HG03342 (cell line): ENCODE results near the gene SLIT3.

Experiments used
- ATAC-seq: cut with Tn5 transposase; IDR thresholded peaks from one replicate; pipeline ENCODE4 v1.9.1; 2021; ENCODE audit warnings: mild to moderate bottlenecking, moderate library complexity; ENCODE audit not compliant: unreplicated experiment

SLIT3 gene

GRCh38 chr5:169300468-169301385 is at the start of gene SLIT3:
Gene SLIT3 (minus strand): TSS chr5:169301139. CDS start chr5:169300709, 430 bp downstream.
- no peak for ATAC-seq

DNA sequence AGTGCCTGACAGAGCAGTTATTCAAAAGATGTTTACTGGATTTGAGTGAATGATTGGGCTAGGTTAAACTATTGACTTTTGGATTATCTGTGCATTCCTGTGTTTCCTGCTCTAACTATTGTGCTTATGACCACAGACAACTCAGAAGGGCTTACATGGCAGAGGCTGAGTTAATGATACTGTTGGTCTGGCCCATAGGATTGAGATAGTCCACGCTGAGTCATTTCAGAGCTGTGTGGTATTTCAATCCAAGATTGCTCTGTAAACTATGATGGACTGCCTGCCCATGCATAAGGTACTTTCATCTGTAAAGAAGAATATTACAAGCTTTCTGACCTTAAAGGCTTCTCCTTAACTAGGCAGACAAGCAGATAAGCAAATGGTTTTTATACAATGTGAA is 49.1 kb upstream of the SLIT3 start:
- no peak for ATAC-seq

- ATAC-seq: no peak
Observed at GRCh38 chr5:169347786-169348185, 46.8 kb upstream of the SLIT3 start.

DNA sequence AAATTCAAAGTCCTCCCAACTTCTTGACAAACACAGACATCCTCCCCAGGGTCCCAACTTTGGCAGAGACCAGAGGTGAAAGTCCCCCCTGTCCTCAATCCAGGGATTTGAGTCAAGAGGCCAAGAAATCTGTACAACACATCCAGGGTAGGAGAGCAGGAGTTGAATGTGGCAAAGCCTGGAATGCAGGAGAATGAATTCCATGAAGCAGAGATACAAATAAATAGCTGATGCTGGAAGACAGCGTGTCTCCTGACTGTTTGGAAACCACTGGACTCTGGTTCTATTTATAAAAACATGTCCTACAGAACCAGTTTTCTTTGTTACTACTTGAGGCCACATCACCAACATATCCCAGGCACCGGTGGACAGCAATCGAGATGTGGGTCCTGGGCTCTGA is 43.7 kb upstream of the SLIT3 start:
- no peak for ATAC-seq

GRCh38 chr5:169343766-169344165 is 42.8 kb upstream of the SLIT3 start:
- ATAC-seq: no peak

- no peak for ATAC-seq
Observed at GRCh38 chr5:169341556-169341955, 40.6 kb upstream of the SLIT3 start.

GRCh38 chr5:169339869-169340268 is 38.9 kb upstream of the SLIT3 start:
- peak; percentile 84 for ATAC-seq

DNA sequence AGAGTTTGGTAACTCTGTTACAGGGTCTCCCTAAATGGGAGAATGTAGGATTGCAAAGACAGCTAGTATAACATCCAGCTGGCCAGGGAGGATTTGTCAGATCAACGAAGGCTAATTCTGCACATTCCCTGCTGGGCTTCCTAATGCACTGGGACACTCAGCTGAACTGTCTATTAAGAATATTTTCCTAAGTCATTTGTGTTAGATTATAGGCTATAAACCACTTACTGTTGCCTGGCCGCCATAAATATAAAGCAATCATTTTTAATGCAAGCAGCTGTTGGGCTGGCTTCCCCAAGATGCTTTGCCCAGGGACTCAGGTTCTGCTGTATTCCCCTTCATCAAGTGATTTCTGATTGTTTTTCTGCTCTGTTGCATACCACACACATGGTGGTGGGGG is 35.3 kb upstream of the SLIT3 start:
- no peak for ATAC-seq

- ATAC-seq: no peak
Observed at GRCh38 chr5:169335806-169336205, 34.9 kb upstream of the SLIT3 start.

GRCh38 chr5:169333518-169333917 is 32.6 kb upstream of the SLIT3 start:
- no peak for ATAC-seq

GRCh38 chr5:169331292-169331852 is 30.4 kb upstream of the SLIT3 start:
- no peak for ATAC-seq

DNA sequence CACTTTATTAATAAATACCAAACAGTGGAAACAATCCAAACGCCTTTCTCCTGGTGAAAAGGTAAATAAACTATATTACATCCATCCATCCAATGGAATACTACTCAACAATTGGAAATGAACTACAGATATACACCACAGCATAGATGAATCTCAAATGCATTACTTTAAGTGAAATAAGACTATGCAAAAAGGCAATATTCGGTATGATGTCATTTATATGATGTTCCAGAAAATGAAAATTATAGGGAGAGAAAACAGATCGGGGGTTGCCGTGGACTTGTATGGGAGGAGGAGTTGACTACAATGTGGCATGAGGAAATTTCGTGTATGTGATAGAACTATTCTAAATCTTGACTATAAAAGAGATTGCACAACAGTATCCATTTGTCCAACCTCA is 27.5 kb upstream of the SLIT3 start:
- ATAC-seq: no peak

- ATAC-seq: no peak
Observed at GRCh38 chr5:169325273-169325672, 24.3 kb upstream of the SLIT3 start.

GRCh38 chr5:169318556-169318955 is 17.6 kb upstream of the SLIT3 start:
- no peak for ATAC-seq

DNA sequence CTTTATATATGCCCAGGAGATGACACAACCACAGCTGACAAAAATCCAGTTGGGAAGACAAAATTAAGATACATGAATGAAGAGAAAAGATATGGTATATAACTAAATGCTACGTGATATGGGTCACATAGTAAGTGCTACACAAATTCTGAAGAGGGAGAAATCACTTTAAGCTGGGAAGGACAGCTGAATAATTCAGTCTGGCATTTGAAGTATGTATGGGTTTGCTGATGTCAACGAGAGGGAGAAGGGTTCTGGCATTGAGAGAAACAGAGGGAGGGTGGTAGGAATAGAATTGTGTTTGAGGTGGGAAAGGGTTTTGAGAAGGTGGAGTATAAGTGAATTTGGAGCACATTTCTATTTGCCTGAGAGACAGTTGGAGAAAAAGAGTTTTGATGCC is 6.7 kb upstream of the SLIT3 start:
- ATAC-seq: no peak

GRCh38 chr5:169305366-169305765 is 4.4 kb upstream of the SLIT3 start:
- no peak for ATAC-seq

- ATAC-seq: no peak
Observed at GRCh38 chr5:169304175-169304574, 3.2 kb upstream of the SLIT3 start.

DNA sequence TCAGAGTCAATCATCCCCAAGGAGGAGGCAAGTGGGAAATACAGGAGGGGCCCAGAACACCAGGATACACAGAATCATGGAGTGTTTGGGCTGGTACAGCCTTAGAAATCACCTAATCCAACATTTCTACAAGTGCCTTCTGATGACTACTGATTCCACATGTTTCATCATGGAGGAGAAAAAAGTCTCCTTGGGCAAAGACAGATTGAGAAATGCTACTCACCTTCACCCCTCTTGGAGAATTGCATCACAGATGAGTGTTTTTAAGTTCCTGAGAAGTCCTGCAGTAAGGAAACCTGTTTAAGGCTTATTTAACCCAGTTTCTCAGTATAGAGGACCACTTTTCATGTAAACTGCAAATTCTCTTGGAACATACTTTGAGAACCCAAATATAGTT is 2.2 kb upstream of the SLIT3 start:
- ATAC-seq: no peak

GRCh38 chr5:169302491-169303118 is 1.7 kb upstream of the SLIT3 start:
- ATAC-seq: peak; percentile 79

- ATAC-seq: peak; percentile 17
Observed at GRCh38 chr5:169301986-169302385, 1.0 kb upstream of the SLIT3 start.

GRCh38 chr5:169301386-169301934 is 521 bp upstream of the SLIT3 start:
- no peak for ATAC-seq
